ENCODE measurements around the gene ZYG11A.
"Not testable (repeated sequence)": the region's sequence is repeated elsewhere in the genome, so short reads cannot be mapped to it uniquely, and the experiment has no call there.

The ZYG11A gene

DNA sequence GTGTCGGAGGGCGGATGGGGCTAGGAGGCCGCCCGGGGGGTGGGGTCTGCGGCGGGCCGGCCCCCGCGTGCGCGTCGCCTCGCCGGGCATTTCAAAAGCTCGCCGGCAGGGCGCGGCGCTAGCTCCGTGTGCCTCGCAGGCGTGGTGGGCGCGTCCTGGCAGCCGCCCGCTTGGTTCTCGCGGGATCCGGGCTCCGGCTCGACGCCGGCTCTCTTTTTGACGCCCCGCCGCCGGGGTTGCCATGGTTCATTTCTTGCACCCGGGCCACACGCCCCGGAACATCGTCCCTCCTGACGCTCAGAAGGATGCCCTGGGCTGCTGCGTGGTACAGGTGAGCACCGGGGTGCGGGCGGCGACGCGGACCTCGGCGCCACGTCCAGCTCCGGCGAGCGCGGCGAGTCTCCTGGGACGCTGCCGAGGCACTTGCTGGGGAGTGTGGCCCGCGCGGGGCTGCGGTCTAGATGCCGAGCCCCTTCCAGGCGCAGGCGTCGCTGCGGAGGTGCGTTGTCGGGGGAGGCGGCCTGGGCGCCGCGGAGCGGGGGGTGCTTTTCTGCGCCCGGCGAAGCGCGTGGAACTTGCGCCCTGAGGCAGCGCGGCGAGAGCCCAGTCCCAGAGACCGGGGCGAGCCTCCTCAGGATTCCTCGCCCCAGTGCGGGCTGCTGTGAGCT, at the start of gene ZYG11A:
ZYG11A (plus strand) TSS at position 118 of the 668 bp plus-strand sequence; CDS start at position 242, 124 bp downstream.
- DNase-seq = no peak

DNA sequence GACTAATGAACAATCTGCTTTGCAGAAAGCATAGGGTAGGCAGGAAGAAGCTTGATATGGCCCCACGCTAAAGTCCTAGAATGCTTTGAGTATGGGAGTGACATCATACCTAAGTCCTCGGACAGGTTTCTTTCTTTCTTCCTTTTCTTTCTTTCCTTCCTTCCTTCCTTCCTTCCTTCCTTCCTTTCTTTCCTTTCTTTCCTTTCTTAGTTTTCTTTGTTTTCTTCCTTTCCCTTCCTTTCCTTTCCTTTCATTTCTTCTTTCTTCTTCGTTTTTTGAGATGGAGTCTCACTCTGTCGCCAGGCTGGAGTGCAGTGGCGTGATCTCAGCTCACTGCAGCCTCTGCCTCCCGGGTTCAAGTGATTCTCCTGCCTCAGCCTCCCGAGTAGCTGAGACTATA, 48.8 kb upstream of the ZYG11A start:
- not testable (repeated sequence) for DNase-seq

DNA sequence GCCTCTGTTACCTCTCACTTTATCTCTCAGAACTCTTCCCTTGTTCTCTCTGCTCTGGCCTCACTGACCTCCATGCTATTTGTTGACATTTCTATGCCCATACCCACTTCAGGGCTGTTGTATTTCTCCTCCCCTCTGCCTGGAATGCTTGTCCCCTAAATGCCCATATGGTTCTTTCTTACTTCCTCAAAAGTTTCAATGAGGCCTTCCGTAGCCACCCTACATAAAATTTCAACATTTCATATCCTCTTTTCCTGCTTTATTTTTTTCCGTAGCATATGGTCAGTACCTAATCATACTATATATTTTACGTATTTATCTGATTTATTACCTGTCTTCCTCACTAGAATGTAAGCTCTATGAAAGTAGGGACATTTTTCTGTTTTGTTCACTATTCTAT, 47.1 kb upstream of the ZYG11A start:
- DNase-seq = no peak

DNA sequence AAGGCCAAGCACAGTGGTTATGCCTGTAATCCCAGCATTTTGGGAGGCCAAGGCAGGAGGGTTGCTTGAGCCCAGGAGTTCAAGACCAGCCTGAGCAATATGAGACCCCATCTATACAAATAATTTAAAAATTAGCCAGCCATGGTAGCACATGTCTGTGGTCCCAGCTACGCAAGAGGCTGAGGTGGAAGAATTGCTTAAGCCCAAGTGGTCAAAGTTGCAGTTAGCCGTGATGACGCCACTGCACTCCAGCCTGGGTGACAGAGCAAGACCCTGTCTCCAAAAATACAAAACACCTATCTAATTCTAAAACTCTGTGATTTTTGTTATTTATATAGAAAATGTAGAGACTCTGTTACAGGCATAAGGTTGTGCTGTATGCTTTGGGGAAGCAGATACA, 44.2 kb upstream of the ZYG11A start:
- no peak for DNase-seq

DNA sequence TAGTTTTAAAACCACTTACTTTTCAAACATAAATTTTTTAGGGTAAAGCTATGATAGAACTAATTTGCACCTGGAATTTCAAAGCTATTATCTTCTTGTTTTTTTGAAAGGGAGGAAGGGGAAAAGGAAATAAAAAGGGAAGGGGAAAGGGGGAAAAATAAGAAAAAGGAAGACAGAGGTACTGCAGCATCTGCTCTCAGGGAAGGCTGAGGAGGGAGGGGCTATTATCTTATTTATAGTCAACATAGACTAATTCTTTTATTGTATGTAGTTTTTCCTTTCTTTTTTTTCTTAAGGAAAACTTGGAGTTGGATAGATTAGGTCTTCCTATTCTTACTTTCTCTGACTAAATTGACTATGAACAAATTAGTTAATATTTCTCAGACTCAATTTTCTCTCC, 41.5 kb upstream of the ZYG11A start:
- DNase-seq = no peak

DNA sequence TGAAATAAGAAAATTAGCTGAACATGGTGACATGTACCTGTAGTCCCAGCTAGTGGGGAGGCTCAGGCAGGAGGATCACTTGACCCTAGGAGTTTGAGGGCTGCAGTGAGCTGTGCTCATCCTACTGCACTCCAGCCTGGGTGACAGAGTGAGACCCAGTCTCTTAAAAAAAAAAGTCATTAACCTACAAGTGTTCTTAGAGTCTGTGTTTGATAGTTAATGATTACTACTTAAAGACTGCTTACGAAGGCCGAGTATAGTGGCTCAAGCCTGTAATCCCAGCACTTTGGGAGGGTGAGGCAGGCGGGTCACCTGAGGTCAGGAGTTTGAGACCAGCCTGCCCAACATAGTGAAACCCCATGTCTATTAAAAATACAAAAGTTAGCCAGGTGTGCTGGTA, 38.5 kb upstream of the ZYG11A start:
- DNase-seq = not testable (repeated sequence)

DNA sequence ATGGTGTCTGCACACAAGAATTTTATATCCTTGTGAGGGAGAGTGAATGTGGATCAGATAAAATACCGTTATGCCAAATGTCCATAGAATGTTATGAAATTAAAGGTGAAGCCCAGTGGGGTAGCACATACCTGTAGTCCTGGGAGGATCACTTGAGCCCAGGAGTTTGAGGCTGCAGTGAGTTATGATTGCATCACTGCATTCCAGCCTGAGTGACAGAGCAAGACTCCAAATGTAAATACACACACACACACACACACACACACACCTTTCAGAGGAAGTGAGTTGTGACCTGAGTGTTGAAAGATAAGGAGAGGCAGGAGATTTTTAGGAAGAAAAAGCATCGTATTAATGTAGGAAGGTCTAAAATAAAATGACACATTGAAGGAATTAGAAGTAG, 28.1 kb upstream of the ZYG11A start:
- DNase-seq = no peak

DNA sequence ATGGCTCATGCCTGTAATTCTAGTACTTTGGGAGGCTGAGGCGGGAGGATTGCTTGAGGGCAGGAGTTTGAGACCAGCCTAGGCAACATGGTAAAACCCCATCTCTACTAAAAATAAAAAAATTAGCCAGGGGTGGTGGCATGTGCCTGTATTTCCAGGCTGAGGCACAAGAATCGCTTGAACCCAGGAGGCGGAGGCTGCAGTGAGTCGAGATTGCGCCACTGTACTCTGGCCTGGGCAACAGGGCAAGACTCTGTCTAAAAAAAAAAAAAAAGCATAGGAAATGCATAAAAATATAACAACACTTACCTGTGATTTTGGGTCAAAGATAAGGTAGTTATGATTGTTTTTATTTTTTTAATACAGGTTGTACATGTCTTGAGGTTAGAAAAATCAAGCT, 21.7 kb upstream of the ZYG11A start:
- not testable (repeated sequence) for DNase-seq

DNA sequence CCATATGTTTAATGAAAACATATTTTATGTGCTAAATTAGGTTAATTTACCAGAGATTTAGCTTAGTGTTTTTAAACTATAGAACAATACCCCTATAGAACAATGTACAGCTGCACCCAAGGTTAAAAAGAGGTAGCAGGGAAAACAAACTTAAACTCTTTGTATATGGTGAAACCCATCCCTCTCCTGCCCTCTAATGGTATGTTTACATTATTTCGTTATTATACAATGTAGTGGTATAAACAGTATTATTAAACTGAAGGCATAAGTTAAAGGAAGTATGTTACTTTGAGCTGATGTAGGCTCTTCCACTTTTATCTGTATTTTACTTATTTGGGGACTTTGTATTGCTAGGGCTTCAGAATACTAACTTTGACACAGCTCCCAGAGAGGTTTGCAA, 16.7 kb upstream of the ZYG11A start:
- no peak for DNase-seq

DNA sequence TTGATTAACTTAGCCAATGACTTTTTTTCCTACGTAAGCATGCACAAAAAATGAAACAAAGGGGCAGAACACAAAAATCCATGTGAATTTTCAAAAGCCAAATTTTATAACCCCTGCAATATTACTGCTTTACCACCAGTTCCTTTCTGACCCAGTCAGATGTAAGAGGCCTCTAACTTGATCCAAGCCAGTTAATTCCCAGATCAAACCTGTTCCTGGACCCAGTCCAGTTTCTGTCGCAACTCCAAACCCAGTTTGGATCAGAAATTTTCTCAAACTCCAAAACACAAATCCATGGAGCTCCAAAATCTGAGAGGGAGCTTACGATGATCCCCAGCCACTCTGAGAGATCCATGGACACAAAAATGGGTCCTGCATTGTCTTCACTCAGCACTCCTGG, 7.8 kb upstream of the ZYG11A start:
- DNase-seq = no peak

DNA sequence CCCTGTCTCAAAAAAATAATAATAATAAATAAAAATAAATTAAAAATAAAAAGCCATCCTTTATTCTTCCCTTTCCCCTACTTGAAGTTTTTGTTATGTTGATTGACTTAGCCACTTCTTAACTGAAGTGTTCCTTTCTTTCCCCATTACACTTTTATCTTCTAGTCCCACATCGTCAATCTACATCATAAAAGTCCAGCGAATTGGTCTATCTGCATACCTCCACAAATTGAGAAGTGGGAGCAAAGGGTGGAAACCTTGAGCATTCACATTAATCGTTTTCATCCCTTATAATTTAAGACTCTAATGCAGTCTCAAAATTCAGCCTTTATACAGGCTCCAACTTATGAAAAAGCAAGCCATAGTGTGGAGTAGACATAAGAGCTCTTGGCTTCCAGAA, 6.5 kb upstream of the ZYG11A start:
- no peak for DNase-seq

DNA sequence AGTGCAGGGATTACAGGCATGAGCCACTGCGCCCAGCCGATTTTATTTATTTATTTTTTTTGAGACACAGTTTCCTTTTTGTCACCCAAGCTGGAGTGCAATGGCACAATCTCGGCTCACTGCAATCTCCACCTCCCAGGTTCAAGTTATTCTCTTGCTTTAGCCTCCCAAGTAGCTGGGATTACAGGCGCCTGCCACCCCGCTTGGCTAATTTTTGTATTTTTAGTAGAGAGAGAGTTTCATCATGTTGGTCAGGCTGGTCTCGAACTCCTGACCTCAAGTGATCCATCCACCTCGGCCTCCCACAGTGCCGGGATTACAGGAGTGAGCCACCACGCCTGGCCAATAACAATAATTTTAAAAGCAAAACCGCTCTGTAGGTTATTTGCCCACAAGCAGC, 3.4 kb upstream of the ZYG11A start:
- DNase-seq = not testable (repeated sequence)

DNA sequence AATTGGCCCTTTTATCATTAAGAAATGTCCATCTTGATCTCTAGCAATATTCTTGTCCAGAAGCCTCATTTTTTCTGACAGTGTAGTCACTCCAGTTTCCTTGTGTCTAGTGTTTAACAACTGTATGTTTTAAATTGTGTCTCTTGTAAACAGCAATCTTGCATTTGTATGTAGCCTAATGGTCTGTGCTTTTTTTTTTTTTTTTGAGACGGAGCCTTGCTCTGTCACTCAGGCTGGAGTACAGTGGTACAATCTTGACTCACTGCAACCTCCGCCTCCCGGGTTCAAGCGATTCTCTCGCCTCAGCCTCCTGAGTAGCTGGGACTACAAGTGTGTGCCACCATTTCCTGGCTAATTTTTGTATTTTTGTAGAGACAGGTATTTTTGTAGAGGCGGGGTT, 2.6 kb downstream of the ZYG11A start:
- DNase-seq = not testable (repeated sequence)

DNA sequence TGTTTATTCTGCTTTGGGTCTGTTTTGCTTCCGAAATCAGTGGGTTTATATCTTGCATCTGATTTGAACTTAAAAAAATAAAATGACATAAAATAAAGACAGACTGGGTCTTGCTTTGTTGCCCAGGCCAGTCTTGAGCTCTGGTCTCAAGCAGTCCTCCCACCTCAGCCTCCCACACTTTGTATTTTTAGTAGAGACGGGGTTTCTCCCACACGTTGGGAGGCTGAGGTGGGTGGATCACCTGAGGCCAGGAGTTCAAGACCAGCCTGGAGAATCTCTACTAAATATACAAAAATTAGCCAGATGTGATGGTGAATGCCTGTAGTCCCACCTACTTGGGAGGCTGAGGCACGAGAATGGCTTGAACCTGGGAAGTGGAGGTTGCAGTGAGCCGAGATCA, 5.9 kb downstream of the ZYG11A start:
- no peak for DNase-seq

DNA sequence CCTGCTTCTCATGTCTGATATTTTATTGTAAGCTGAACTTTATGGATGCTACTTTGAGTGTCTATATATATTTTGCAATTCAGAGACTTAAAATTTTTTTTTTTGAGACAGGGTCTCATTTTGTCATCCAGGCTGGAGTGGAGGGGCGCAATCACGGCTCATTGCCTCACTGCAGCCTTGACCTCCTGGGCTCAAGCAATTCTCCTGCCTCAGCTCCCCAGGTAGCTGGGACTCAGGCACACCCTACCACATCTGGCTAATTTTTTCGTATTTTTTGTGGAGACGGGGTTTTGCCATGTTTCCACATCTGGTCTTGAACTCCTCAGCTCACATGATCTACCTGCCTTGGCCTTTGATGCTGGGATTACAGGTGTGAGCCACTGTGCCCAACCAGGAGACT, 8.4 kb downstream of the ZYG11A start:
- DNase-seq = no peak

DNA sequence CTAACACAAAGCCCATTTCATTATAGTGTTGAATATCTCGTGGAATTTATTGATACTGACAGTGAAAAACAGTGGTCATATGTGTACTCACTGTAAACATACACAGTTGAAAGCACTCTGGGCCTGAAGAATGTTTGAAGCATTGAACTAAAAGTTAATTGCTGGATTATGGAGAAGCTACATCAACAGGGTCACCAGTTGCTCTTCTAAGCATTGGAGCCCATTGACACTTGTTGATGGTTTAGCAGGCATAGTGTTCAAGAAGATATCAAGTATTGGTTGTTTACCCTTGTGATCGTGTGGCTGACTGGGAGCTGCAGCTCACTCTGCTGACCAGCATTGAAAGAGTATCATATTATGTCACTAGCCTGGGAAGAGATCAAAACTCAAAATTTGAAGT, 10.3 kb downstream of the ZYG11A start:
- no peak for DNase-seq

DNA sequence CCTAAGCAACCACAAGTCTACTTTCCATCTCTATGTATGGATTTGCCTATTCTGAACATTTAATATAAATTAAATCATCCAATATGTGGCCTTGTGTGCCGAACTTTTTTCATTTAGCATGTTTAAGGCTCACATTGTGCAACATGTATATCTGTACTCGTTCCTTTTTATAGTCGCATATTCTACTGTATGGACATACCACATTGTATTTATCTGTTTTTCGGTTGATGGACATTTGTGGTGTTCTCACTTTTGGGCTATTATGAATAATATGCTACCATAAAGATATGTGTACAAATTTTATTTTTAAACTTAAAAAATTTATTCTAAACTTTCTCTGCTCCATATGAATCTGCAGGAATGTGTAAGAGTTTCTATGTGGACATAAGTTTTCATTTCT, 13.0 kb downstream of the ZYG11A start:
- no peak for DNase-seq

DNA sequence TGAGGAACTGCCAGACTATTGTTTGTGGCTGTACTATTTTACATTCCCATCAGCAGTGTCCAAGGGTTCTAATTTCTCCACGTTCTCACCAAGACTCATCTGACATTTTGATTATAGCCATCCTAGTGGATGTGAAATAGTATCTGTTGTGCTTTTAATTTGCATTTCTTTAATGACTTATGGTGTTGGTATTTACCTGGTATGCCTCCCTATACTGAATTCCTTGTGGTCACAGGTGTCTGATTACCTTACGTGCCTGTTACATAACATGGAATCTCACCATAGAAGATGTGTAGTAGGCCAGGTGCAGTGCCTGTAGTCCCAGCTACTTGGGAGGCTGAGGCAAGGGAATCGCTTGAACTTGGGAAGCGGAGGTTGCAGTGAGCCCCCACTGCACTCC, 13.5 kb downstream of the ZYG11A start:
- DNase-seq = no peak

DNA sequence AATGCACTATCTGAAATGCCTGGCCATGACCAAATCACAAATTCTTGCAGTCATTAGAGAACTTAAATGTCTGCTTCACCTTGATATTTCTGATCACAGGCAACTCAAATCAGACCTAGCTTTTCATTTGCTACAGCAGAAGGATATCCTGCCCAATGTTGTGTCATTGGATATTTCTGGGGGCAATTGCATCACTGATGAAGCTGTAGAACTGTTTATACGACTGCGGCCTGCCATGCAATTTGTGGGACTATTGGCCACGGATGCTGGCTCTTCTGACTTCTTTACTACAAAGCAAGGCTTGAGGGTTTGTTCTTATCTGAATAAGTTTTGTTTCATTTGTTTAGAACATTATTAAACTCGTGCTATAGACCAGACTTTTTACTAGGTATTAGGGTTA, 14.9 kb downstream of the ZYG11A start:
- DNase-seq = no peak

DNA sequence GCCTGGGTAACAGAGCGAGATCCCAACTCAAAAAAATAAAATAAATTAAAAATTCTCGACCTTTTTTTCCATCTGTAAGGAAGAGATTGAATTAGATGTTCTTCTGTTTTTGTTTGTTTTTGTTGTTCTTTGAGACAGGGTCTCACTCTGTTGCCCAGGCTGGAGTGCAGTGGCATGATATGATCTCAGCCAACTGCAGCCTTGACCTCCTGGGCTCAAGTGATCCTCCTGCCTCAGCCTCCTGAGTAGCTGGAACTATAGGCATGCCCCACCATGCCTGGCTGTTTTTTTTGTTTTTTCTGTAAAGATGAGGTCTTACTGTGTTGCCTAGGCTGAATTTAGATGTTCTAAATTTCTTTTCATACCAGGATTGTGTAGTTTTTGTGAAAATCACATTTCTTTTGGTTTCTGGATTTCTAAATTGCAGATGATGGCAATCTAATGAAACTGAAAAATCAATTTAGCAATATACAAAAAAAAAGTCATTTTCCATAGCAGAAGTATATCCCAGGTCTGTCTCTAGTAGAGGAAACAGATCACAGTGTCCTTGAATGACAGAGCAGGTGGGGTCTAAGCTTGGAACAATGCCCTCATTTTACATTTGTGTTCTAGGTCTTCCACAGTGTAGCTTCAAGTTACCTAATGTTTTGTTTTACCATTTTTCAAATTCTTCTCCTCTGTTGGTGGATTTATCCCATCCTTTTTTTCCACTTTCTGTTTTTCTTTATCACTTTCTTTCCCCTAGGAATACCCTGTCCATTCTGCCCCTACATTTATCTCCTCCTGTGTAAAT, 20.3 kb downstream of the ZYG11A start:
- no peak for DNase-seq

DNA sequence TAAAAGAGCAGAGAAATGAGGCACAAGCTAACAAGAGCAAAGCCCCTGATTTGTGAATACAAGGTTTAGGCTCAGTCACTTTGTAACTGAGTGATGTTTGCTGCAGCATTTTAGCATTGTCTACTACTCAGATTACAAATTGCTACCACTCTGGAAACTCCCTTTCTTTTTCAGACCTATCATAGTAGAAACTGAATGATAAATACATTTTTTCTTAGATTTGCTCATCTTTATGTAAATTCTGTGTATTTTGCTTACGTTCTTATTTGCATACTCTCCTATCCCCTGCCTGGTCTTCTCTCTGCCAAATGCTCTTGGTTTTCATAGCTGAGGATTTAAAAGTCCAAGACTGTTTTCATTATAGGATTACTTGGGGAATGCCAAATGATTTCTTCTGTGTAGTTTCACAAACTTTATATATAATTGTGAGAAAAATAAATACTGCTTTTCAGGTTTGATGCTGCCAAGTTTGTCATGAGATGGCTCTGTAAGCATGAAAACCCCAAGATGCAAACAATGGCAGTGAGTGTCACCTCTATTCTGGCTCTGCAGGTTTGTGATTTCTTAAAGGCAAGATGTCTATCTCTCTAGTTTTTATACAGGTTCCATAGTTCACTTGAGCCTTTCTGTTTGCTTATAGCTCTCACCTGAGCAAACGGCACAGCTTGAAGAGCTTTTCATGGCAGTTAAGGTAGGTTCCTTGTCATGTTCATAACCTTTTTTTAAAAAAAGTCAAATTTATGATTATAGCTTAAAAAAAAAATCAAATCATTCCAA, 24.7 kb downstream of the ZYG11A start:
- DNase-seq = no peak

DNA sequence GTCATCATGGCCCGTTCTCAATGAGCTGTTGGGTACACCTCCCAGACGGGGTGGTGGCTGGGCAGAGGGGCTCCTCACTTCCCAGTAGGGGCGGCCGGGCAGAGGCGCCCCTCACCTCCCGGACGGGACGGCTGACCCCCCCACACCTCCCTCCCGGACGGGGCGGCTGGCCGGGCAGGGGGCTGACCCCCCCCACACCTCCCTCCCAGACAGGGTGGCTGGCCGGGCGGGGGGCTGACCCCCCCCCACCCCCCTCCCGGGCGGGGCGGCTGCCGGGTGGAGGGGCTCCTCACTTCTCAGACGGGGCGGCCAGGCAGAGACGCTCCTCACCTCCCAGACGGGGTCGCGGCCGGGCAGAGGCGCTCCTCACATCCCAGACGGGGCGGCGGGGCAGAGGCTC, 27.2 kb downstream of the ZYG11A start:
- DNase-seq = not testable (repeated sequence)

DNA sequence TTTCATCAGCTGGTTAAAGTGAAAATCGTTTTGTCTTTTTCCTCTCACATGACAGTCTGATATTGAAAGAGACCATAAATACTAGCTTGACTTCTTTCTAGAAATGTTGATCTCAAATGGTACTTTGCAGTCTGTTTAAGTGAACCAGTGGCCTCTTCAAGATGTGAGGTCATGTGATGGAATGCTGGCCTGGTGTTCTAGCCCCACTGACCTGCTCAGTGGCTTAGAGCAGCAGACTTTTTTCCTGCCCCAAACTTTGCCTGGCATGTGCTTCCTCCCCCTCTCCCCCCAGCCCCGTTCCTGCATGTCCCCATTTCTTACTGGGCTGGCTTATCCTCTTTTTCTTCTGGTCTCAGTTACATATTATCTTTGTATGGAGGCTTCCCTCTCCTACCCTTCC, 34.3 kb downstream of the ZYG11A start:
- DNase-seq = no peak

DNA sequence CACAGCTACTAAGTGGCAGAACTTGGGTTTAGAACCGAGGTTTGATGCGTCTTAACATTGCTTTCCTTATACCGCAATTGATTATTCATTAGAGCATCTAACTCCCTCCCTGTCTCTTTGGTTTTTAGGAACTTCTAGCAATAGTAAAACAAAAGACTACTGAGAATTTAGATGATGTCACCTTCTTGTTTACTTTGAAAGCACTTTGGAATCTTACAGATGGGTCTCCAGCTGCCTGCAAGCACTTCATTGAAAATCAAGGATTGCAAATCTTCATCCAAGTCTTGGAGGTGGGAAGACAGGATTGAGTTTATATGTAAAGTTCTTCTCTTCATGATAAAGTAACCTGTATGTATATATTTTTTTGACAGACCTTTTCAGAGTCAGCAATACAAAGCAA, 35.0 kb downstream of the ZYG11A start:
- DNase-seq = no peak
